Measurements from ENCODE around the gene ULBP3.

GRCh38 chr6:150079604-150080003, 10.7 kb upstream of the ULBP3 start:
- no peak for TF ChIP-seq CTCF (IDR thresholded peaks at IDR 0.05)
- TF ChIP-seq EZH2 (IDR thresholded peaks at IDR 0.05; ENCODE audit: borderline replicate concordance, insufficient read depth, low read depth, low read length, poor library complexity, severe bottlenecking): no peak
